NT2/D1 (cell line): ENCODE results near the gene CWF19L2.

Source experiments
- YY1 ChIP-seq: IDR thresholded peaks from 2 replicates; pipeline ENCODE4 v1.6.1; 2011; ENCODE audit not compliant: insufficient read length, insufficient read depth
- ZNF274 ChIP-seq: IDR thresholded peaks from 2 replicates; pipeline ENCODE4 v1.6.1; 2011; ENCODE audit warnings: mild to moderate bottlenecking, low read depth, low read length

DNA sequence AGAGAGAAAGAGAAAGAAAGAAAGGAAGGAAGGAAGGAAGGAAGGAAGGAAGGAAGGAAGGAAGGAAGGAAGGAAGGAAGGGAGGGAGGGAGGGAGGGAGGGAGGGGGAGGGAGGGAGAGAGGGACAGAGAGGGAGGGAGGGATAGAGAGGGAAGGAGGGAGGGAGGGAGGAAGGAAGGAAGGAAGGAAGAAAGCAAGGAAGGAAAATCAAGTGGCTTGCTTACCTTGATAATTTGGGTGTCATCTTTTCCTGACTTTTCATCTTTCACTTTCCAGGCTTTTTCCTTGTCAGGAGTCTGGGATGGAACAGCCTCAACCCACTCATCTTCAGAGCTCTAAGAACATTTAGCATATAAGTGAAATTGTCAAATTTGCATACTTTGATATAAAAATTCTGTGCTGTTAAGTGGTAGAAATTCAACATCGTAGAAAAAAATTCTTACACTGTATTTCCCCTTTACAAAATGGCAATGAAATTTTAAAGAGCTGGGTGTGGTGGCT lies 14.9 kb downstream of the CWF19L2 start:
- TF ChIP-seq ZNF274 = no peak
- no peak for TF ChIP-seq YY1
